Neural crest cell (in vitro differentiated cells): Measurements from ENCODE around the gene DNAJC18. TPM values are rescaled to one million over a fixed set of nuclear protein-coding genes. Genes with fewer than 3 reads are reported as not detected.

ENCODE experiments used
- DNase-seq: peaks from one replicate; pipeline ENCODE4 v3.0.0; 2021; ENCODE audit warnings: low read depth, mixed read lengths, low spot score
- H3K27ac Mint-ChIP-seq: one replicate; pipeline ENCODE4 v1.8.0; 2021; ENCODE audit warnings: mild to moderate bottlenecking, mixed read lengths; ENCODE audit not compliant: unreplicated experiment
- H3K27me3 Mint-ChIP-seq: 2 replicates; pipeline ENCODE4 v1.8.0; 2021; ENCODE audit warnings: low read depth, mild to moderate bottlenecking, mixed read lengths
- H3K36me3 Mint-ChIP-seq: 2 replicates; pipeline ENCODE4 v1.8.0; 2021; ENCODE audit warnings: low read depth, mild to moderate bottlenecking, mixed read lengths
- H3K4me1 Mint-ChIP-seq: 2 replicates; pipeline ENCODE4 v1.8.0; 2021; ENCODE audit warnings: mixed read lengths
- H3K4me3 Mint-ChIP-seq: one replicate; pipeline ENCODE4 v1.8.0; 2021; ENCODE audit warnings: mild to moderate bottlenecking, mixed read lengths
- H3K9me3 Mint-ChIP-seq: 2 replicates; pipeline ENCODE4 v1.8.0; 2021; ENCODE audit warnings: mixed read lengths
- total RNA-seq: library from RNA; stranded (reverse); gene quantifications from 2 replicates; pipeline ENCODE4 v1.2.1, GENCODE V29; 2021
- TF ChIP-seq, protein P1 (sequence below): fragments of 200-600 bp; sonication (generic); conservative IDR thresholded peaks from 2 replicates; pipeline ENCODE4 v1.5.0; 2021; ENCODE audit warnings: antibody characterized with exemption, mild to moderate bottlenecking

Gene DNAJC18
- total RNA-seq, 1 donor from 2014 or later: 27.9 TPM

DNA sequence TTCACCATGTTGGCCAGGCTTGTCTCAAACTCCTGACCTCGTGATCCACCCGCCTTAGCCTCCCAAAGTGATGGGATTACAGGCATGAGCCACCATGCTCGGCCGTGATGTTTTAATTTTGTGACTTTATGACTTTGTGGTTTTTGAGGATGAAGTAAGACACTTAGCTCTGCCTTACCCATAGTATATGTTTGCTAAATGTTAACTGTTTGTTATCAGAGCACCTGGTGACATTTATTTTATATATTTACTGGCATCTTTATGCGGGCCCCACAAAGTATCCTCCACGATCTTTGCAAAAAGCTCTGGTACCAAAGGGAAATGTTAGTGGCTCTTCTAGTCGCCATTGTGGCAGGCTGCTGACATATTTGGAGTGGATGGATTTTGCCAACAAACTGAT, 63.0 kb downstream of the DNAJC18 start:
- no peak overlapping the region for H3K27ac Mint-ChIP-seq
- H3K4me3 Mint-ChIP-seq: no peak overlapping the region
- no peak for DNase-seq
- no peaks in the 10 kb centered on the region for H3K27me3 Mint-ChIP-seq
- no peaks in the 10 kb centered on the region for H3K9me3 Mint-ChIP-seq
- H3K36me3 Mint-ChIP-seq: peaks cover 9% of the 10 kb centered on the region
- TF ChIP-seq, protein P1, sequence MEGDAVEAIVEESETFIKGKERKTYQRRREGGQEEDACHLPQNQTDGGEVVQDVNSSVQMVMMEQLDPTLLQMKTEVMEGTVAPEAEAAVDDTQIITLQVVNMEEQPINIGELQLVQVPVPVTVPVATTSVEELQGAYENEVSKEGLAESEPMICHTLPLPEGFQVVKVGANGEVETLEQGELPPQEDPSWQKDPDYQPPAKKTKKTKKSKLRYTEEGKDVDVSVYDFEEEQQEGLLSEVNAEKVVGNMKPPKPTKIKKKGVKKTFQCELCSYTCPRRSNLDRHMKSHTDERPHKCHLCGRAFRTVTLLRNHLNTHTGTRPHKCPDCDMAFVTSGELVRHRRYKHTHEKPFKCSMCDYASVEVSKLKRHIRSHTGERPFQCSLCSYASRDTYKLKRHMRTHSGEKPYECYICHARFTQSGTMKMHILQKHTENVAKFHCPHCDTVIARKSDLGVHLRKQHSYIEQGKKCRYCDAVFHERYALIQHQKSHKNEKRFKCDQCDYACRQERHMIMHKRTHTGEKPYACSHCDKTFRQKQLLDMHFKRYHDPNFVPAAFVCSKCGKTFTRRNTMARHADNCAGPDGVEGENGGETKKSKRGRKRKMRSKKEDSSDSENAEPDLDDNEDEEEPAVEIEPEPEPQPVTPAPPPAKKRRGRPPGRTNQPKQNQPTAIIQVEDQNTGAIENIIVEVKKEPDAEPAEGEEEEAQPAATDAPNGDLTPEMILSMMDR: no peak
- H3K4me1 Mint-ChIP-seq: no peaks in the 10 kb centered on the region

DNA sequence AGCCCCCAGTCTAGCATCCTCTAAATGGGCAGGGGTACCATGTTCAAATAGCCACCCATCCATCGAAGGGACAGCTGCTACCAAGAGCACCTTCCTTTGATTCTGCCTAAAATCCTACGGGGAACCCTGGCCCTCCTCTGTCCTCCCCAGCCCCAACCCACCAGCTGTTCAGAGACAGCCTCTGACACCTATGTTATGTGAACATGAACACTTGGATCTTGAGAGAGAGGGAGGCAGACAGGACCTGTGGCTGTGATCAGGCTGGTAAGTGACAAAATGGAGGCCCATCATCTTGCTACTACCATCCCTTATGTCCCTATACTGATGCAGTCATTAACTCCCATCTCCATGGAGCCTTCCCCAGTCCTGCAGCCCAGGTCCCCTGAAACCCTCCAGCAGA, 64.4 kb downstream of the DNAJC18 start:
- Mint-ChIP-seq H3K36me3 (peaks cover 9% of the 10 kb centered on the region), H3K4me1 (no peaks in the 10 kb centered on the region), H3K27me3 (no peaks in the 10 kb centered on the region), H3K27ac (no peak overlapping the region), H3K4me3 (peak overlapping the region; percentile 34), H3K9me3 (no peaks in the 10 kb centered on the region)
- TF ChIP-seq, protein P1: no peak
- no peak for DNase-seq

DNA sequence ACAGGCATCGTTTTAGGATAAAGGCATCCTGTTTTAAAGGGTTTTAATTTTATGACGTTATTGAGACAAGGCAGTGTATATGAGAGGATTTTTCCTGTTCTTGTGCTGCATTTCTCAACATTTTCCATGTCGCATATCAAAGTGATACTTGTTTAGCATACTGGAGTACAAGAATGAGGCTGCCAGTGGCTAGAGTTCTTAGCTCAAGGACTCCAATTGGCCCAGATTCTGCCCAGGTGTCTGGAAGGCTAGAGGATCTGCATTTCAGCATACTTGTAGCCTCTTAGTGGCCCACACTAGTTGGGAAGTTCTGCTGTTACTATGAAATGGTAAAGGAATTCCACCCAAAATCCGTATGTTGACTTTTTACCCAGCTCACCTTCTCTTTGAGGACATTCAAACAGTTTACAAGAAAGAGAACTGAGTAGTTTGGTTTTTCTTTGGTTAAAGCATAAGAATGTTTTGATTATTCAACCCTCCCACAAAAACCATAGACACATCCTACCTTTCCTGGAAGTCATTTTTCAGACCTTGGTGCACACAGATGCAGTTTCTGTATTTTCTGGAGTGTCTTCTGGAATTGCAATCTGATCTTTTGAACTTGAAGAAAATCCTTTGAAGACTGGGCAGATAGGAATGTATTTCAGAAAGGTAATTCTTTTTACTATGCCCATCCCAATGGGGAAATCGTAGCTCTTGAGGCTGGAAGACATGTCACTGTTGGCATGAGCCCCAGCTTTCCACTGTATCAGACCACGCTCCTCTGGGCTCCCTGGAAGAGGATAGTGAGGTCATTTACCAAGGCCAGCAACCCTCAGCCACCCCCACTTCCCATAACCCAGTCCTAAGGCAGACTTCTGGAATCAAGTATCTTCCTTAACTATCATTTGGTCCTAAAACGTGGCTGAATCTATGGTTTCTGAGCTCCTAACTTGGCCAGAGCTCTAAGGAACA, 67.6 kb downstream of the DNAJC18 start:
- TF ChIP-seq, protein P1: no peak
- no peaks in the 10 kb centered on the region for H3K27me3 Mint-ChIP-seq
- H3K4me1 Mint-ChIP-seq: no peaks in the 10 kb centered on the region
- H3K27ac Mint-ChIP-seq: no peak overlapping the region
- DNase-seq: no peak
- peaks cover 9% of the 10 kb centered on the region for H3K36me3 Mint-ChIP-seq
- H3K4me3 Mint-ChIP-seq: no peak overlapping the region
- no peaks in the 10 kb centered on the region for H3K9me3 Mint-ChIP-seq

DNA sequence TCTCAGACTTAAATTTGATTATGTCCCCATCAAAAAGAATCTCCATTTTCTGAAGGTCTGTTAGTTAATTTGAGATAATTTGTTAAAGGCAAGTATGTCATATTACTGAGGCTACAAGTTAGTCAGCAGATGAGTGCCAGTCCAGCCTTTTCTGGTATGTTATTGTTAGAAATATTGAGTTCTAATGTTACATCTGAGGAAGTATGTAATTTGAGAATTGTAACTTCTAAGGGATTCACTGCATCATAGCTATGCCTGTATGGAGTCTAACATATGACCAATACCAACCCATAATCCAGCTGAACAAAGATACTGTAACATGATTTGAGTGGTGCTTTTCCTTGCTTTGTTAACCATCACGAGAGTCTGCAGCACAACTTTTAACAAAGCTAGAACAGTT, 70.1 kb downstream of the DNAJC18 start:
- peaks cover 9% of the 10 kb centered on the region for H3K36me3 Mint-ChIP-seq
- no peaks in the 10 kb centered on the region for H3K4me1 Mint-ChIP-seq

DNA sequence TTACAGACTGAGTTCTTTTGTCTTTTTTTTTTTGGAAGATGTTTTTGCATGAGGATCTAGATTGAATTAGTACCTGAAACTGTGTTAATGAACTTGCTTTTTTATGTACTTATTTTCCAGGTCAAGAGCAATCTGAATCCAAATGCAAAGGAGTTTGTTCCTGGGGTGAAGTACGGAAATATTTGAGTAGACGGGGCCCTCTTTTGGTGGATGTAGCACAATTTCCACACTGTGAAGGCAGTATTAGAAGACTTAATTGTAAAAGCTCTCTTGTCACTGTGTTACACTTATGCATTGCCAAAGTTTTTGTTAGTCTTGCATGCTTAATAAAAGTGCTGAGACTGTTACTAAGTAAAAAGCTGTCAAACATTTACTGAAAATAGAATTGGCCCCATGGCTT, 70.7 kb downstream of the DNAJC18 start:
- no peaks in the 10 kb centered on the region for H3K4me1 Mint-ChIP-seq
- no peaks in the 10 kb centered on the region for H3K27me3 Mint-ChIP-seq
- TF ChIP-seq, protein P1: no peak
- H3K9me3 Mint-ChIP-seq: no peaks in the 10 kb centered on the region
- H3K27ac Mint-ChIP-seq: no peak overlapping the region
- peaks cover 5% of the 10 kb centered on the region for H3K36me3 Mint-ChIP-seq
- no peak overlapping the region for H3K4me3 Mint-ChIP-seq
- no peak for DNase-seq

More for the DNA sequence above, 70.1 kb downstream of the DNAJC18 start:
- Mint-ChIP-seq H3K4me3 (no peak overlapping the region), H3K27me3 (no peaks in the 10 kb centered on the region), H3K9me3 (no peaks in the 10 kb centered on the region), H3K27ac (no peak overlapping the region)
- TF ChIP-seq, protein P1: no peak
- DNase-seq: no peak
